Mammary epithelial cell (primary cell): Measurements from ENCODE around the gene VPS54.

Experiments
- CTCF ChIP-seq, 2 donors: IDR thresholded peaks in 1 of 2; conservative IDR thresholded peaks in 1 of 2; 2 replicates each; pipeline ENCODE4 v1.5.1; 2011 to 2012; ENCODE audit warnings: inconsistent platforms in 2 of 2, low read length in 2 of 2, mild to moderate bottlenecking in 2 of 2, control low read depth in 1 of 2, low read depth in 1 of 2; ENCODE audit not compliant: insufficient read depth in 1 of 2; ENCODE audit errors: extremely low read depth in 1 of 2
- EZH2 ChIP-seq: IDR thresholded peaks from 2 replicates; pipeline ENCODE4 v1.6.1; 2012; ENCODE audit warnings: low read length, inconsistent platforms, borderline replicate concordance

- no peak for TF ChIP-seq CTCF (conservative IDR thresholded peaks at IDR 0.05 in 1 of 2, IDR thresholded peaks at IDR 0.05 in 1 of 2; ENCODE audit: extremely low read depth in 1 of 2, insufficient read depth in 1 of 2, low read depth in 1 of 2, low read length in 2 of 2)
- no peak for TF ChIP-seq EZH2
These were observed 57.0 kb downstream of the VPS54 start for GRCh38 chr2:63962186-63962585.
